Mesothelial cell of epicardium (in vitro differentiated cells): Measurements from ENCODE around the gene ARHGAP8. TPM values are rescaled to one million over a fixed set of nuclear protein-coding genes. Genes with fewer than 3 reads are reported as not detected.
A peak's percentile ranks its signal among the peaks of the same experiment; 100 is the strongest.

Experiments
- DNase-seq, 2 experiments: peaks; one replicate each; pipeline ENCODE4 v3.0.0; 2021; ENCODE audit warnings: low spot score in 2 of 2; ENCODE audit not compliant: unreplicated experiment in 2 of 2
- H3K27ac Mint-ChIP-seq: 2 replicates; pipeline ENCODE4 v1.8.0; 2021; ENCODE audit warnings: mixed read lengths
- H3K27me3 Mint-ChIP-seq: 2 replicates; pipeline ENCODE4 v1.8.0; 2021; ENCODE audit warnings: low read depth, mixed read lengths
- H3K36me3 Mint-ChIP-seq: 2 replicates; pipeline ENCODE4 v1.8.0; 2021; ENCODE audit warnings: mixed read lengths
- H3K4me1 Mint-ChIP-seq: 2 replicates; pipeline ENCODE4 v1.8.0; 2021; ENCODE audit warnings: mixed read lengths
- H3K4me3 Mint-ChIP-seq: 2 replicates; pipeline ENCODE4 v1.8.0; 2021; ENCODE audit warnings: mild to moderate bottlenecking, moderate library complexity, mixed read lengths
- H3K9me3 Mint-ChIP-seq: 2 replicates; pipeline ENCODE4 v1.8.0; 2021; ENCODE audit warnings: mixed read lengths
- CTCF ChIP-seq: fragments of 200-600 bp; sonication (generic); IDR thresholded peaks from one replicate; pipeline ENCODE4 v1.5.0; 2021; ENCODE audit warnings: antibody characterized with exemption; ENCODE audit not compliant: unreplicated experiment
- total RNA-seq: library from RNA; stranded (reverse); gene quantifications from 3 replicates; pipeline ENCODE4 v1.2.1, GENCODE V29; 2021

Gene ARHGAP8
- total RNA-seq, 1 donor from 2014 or later = 166 TPM

GRCh38 chr22:44823806-44824205, 71.4 kb downstream of the ARHGAP8 start:
- Mint-ChIP-seq H3K27me3 (no peaks in the 10 kb centered on the region), H3K4me3 (no peak overlapping the region), H3K27ac (no peak overlapping the region), H3K4me1 (no peaks in the 10 kb centered on the region), H3K9me3 (no peaks in the 10 kb centered on the region), H3K36me3 (peaks cover 46% of the 10 kb centered on the region)
- no peak for DNase-seq
- no peak for TF ChIP-seq CTCF

GRCh38 chr22:44824271-44824670, 71.9 kb downstream of the ARHGAP8 start:
- no peaks in the 10 kb centered on the region for H3K9me3 Mint-ChIP-seq
- no peak for TF ChIP-seq CTCF
- H3K27ac Mint-ChIP-seq = no peak overlapping the region
- no peaks in the 10 kb centered on the region for H3K4me1 Mint-ChIP-seq
- H3K4me3 Mint-ChIP-seq = no peak overlapping the region
- no peaks in the 10 kb centered on the region for H3K27me3 Mint-ChIP-seq
- DNase-seq = no peak
- peaks cover 45% of the 10 kb centered on the region for H3K36me3 Mint-ChIP-seq

- no peak overlapping the region for H3K4me3 Mint-ChIP-seq
- peaks cover 44% of the 10 kb centered on the region for H3K36me3 Mint-ChIP-seq
- H3K27ac Mint-ChIP-seq = no peak overlapping the region
- no peaks in the 10 kb centered on the region for H3K9me3 Mint-ChIP-seq
- TF ChIP-seq CTCF = no peak
- DNase-seq = no peak
- H3K4me1 Mint-ChIP-seq = no peaks in the 10 kb centered on the region
- no peaks in the 10 kb centered on the region for H3K27me3 Mint-ChIP-seq
Measured at GRCh38 chr22:44825310-44826150, 73.2 kb downstream of the ARHGAP8 start.

- Mint-ChIP-seq H3K4me3 (no peak overlapping the region), H3K36me3 (peaks cover 58% of the 10 kb centered on the region), H3K27ac (no peak overlapping the region), H3K27me3 (no peaks in the 10 kb centered on the region), H3K9me3 (peaks cover 13% of the 10 kb centered on the region), H3K4me1 (no peaks in the 10 kb centered on the region)
- DNase-seq = no peak
- TF ChIP-seq CTCF = no peak
Measured at GRCh38 chr22:44827666-44828190, 75.4 kb downstream of the ARHGAP8 start.

GRCh38 chr22:44828193-44828592, 75.8 kb downstream of the ARHGAP8 start:
- Mint-ChIP-seq H3K9me3 (peaks cover 17% of the 10 kb centered on the region), H3K27ac (no peak overlapping the region), H3K27me3 (no peaks in the 10 kb centered on the region), H3K36me3 (peaks cover 60% of the 10 kb centered on the region), H3K4me3 (no peak overlapping the region), H3K4me1 (no peaks in the 10 kb centered on the region)
- no peak for DNase-seq
- peak; percentile 39 for TF ChIP-seq CTCF
